SIG-M5 (cell line): ENCODE measurements around the gene MYH14.
"Not testable (repeated sequence)": the region's sequence is repeated elsewhere in the genome, so short reads cannot be mapped to it uniquely, and the experiment has no call there.

Source experiments
- DNase-seq: peaks from one replicate; lab custom pipeline; 2025; lab: John Stamatoyannopoulos, UW

The MYH14 gene

GRCh38 chr19:50333235-50333736 is 129.9 kb downstream of the MYH14 start:
- DNase-seq, result no peak

- no peak for DNase-seq
Observed at GRCh38 chr19:50333737-50334617, 130.6 kb downstream of the MYH14 start.

DNA sequence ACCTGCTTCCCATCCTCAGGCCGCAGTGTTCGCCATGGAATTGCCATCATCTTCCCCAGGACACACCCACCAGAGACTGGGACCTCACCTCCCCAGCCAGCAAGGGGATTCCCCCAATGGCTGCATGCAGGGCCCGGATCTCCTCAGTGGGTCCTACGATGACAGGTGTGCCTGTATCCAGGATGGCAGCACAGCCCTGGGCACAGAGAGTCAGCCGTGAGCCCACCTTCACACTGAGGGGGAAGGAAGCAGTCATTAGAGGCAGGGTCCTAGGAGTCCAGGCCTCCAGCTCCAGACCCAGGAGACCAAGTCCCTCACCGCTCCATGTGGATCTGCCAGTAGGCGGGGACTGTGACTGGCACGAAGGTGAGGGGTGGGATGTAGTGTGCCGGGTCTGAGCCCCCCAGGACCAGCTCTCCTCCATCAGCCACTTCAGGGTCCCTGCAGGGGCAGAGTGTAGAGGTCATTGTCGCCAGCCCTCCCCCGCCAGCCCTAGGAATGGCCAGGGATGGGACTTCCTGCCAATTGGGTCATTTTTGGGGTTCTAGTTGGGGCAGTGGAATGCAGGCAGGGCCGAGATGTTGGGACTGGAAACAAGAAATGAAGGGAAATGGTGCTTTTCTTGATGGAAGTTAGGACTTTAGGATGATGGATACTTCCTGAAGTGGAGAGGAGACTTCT is 131.5 kb downstream of the MYH14 start:
- DNase-seq, result no peak

DNA sequence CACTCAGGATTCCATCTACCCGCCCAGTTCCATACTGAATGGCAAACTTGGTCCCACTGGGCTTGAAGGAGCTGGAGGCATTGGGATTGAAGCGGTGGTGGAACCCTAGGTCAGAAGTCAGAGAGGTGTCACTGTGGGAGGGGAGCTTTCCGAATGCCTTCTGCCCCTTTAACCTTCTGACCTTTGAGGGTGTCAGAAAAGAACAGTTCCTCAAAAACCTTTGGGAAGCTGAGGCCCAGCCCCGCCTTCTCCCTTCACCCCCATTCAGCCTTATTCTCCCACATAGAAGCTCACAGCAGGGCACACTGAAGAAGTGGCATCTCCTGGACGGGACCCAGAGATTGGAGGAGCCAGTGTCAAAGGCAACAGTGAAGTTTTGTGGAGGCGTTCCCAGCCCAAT is 133.6 kb downstream of the MYH14 start:
- not testable (repeated sequence) for DNase-seq

- DNase-seq, result no peak
Observed at GRCh38 chr19:50340331-50340730, 136.9 kb downstream of the MYH14 start.

- peak; percentile 94 for DNase-seq
Observed at GRCh38 chr19:50341091-50341564, 137.7 kb downstream of the MYH14 start.

DNA sequence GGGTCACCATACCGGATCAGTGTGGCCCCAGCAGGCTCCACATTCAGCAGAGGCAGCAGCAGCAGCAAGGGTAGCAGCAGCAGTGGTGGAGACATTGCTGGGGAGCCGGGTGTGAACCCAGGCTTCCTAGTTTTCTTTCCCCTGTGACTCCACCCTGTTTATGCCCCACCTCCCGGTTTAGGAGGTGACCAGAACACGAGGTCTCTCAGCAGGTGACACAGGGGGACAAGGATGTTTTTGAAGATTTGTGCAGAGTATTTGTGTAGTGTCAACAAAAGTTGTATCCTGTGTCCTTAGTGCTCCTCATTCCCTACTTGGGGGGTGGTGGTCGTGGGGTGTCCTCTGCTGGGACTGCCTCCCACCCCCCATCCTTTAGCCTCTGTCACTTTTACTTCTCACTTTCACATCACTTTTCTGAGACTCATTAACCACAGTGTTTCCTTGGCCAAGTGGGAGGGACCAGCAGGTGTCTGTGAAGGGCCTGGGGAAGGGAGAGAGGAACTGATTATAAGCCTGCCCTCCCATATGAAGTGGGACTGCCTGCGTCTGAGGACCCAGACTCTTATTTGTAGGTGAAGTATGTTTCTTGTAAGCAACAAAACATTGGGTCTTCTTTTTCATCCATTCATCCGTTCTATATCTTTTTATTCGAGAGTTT is 141.4 kb downstream of the MYH14 start:
- peak; percentile 73 for DNase-seq

DNA sequence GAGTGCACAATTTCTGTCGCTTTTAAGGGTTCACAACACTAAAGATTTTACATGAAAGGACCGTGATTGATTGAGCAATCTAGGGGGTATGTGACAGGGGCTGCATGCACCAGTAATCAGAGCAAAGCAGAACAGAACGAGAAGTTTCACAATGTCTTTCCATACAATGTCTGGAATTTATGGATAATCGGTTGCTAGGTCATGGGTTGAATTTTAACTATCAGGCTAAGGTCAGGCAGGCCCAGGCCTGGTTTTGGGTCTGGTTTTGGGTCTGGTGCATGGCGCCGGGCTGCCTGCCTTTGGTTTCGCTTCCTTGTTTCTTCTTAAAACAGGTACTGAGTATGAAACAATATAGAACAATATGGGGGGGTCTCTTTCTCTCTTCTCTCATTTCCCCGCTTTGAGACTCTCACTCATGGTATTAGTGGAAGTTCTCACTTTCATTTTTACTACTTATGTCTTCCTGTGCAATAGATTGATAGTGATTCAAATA is 143.7 kb downstream of the MYH14 start:
- not testable (repeated sequence) for DNase-seq

- no peak for DNase-seq
Observed at GRCh38 chr19:50349277-50350057, 146.0 kb downstream of the MYH14 start.

GRCh38 chr19:50352242-50352641 is 148.8 kb downstream of the MYH14 start:
- DNase-seq, result no peak

DNA sequence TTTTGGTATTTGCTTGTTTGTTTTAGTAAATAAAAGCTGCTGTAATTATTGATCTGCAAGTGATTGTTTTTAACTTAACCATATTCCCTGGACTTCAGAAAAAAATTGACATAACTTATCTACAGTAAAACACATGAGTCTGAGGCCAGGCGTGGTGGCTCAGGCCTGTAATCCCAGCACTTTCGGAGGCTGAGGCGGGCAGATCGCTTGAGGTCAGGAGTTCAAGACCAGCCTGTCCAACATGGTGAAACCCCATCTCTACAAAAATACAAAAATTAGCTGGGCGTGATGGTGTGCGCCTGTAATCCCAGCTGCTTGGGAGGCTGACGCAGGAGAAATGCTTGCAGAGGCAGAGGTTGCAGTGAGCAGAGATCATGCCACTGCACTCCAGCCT is 150.1 kb downstream of the MYH14 start:
- not testable (repeated sequence) for DNase-seq

- no peak for DNase-seq
Observed at GRCh38 chr19:50356691-50357177, 153.3 kb downstream of the MYH14 start.

DNA sequence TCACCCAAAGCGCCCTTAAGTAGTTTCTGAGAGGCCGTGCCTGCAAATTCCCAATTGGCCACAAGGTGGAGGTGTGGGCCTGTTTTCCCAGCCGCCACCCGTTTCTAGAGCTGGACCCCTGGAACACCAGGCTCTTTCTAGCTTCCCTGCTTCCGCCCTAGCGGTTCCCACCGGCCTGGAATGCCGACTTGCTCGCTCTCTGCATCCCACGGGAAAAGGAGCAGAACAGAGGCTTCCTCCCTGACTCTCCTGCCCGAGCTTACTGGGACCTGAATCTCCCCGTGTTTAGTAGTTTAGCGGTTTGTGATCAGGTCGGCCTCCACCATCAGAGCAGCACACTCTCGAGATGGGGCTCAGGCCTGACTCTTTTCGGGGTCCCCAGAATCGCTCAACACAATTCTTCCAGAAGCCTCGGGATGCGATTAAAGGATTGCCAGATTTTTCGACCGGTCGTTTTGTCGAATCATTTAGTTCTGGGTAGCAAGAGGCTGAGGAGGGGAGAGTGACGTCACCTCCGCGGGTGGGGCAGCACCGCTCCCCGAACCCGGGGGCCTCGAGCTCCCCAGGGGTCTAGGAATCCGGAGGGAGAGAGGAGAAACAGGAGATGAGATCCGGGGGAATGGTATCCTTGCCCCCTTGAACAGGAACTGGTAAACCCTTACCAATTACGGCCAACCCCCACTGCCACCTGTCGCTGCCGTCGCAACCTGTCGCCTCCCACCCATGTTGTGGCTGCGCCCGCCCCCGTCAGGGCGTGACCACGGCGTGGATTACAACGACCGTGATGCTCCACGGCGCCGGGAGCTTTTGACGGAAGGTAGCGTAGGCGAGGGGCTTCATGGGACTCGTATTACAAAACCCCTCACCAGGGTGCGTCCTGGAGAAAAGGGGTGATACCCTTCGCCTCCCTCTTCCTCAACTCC is 154.0 kb downstream of the MYH14 start:
- no peak for DNase-seq

DNA sequence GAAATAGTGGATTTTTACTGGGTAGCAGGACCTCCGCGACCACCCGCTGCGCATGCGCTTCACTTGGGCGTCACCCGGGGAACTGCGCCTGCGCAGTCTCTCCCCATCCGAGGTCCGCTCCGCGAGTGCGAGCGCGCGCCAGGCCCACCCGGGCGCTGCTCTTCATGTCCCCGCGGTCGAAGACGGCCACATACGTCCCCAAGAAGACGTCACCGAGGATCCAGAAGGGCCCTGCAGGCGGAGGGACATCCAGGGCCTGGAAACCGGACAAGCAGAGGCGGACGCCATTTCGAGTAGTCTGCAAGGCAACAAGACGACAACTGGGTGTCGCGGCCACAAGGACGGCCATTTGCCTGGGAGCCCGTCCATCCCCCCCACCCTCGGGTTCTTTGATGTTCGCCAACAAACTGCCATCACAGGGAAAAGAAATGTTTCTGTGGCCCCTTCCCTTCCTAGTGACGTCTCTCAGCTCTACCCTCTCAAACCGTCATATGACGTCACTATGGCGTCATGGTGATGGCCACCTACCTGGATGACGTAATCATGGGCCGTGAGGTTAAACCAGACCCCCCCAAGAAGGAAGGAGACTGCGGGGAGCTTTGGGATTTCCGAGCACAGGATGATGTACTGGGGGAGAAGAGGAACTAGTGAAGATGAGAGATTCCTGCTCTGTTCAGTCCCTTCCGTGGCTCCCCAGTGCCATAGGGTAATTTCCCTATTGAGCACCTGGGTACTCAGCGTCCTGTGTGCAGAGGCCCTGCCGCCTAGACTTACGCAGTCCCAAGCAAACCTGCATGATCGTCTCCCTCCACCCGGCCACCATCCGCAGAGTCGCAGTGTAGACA is 155.3 kb downstream of the MYH14 start:
- DNase-seq, result no peak

GRCh38 chr19:50359328-50359818 is 156.0 kb downstream of the MYH14 start:
- DNase-seq, result no peak
